Memory B cell (primary cell): ENCODE results near the gene CKAP2L.
A peak's percentile ranks its signal among the peaks of the same experiment; 100 is the strongest.

ENCODE experiments used
- ATAC-seq: fragments of 150-1000 bp; cut with Tn5 transposase; 2 replicates; pipeline ENCODE4 v1.10.0; 2021; ENCODE audit warnings: low read depth, mild to moderate bottlenecking, moderate library complexity
- DNase-seq, 2 donors: peaks; one replicate each; pipeline ENCODE4 v3.0.0; 2022; ENCODE audit warnings: low spot score in 2 of 2
- H3K27ac Mint-ChIP-seq: one replicate; pipeline ENCODE4 v1.8.0; 2022; ENCODE audit warnings: mild to moderate bottlenecking, moderate library complexity, mixed read lengths
- H3K27me3 Mint-ChIP-seq: one replicate; pipeline ENCODE4 v1.8.0; 2022; ENCODE audit warnings: mixed read lengths
- H3K36me3 Mint-ChIP-seq: one replicate; pipeline ENCODE4 v1.8.0; 2022; ENCODE audit warnings: mild to moderate bottlenecking, mixed read lengths
- H3K4me1 Mint-ChIP-seq: one replicate; pipeline ENCODE4 v1.8.0; 2022; ENCODE audit warnings: mixed read lengths
- H3K4me3 Mint-ChIP-seq: one replicate; pipeline ENCODE4 v1.8.0; 2022; ENCODE audit warnings: mild to moderate bottlenecking, moderate library complexity, mixed read lengths
- H3K9me3 Mint-ChIP-seq: one replicate; pipeline ENCODE4 v1.8.0; 2022; ENCODE audit warnings: mixed read lengths

Gene CKAP2L

GRCh38 chr2:112764071-112765044 is at the start of gene CKAP2L:
CKAP2L (minus strand) TSS chr2:112764609; CDS start chr2:112764598, 11 bp downstream.
- DNase-seq (peak; percentile 85 to 89), ATAC-seq (peak; percentile 98)

DNA sequence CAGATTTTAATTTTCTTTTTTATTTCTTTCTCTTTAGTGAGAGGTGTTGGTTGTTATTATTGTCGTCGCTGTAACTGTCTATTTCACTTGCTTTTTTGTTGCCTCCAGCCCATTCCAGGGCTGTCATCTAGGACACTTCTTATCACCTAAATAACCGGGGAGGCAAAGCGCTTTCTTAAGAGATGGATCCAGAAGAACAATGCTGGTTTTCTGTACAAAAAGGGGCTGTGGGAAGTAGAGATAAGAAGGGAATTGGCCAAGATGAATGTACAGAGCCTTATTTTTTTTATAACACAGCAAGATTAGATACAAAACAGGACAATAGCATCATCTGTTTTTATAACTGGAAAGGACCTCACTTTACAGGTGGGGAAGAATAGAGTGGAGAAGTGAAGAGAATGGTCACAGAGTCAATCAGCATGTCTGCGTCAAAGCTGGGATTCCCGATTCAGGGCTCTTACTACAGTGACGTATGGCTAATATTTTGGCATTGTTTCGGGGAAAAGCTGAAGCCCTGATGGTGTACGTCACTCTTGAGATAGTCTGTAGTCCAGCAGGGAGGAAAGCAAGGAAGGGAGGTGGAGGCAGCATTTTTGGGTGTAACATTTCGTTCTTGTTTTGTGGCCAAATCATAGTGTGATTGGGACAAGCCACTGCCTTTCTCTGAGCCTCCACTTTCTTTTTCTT is 49.0 kb upstream of the CKAP2L start:
- DNase-seq: no peak
- no peak overlapping the region for H3K27ac Mint-ChIP-seq
- no peak overlapping the region for H3K4me3 Mint-ChIP-seq

More at GRCh38 chr2:112764071-112765044, at the start of gene CKAP2L:
- Mint-ChIP-seq H3K27ac (peak within 1 kb of the TSS; percentile 80), H3K27me3 (no peaks in the 10 kb centered on the region), H3K4me3 (peak within 1 kb of the TSS; percentile 91), H3K9me3 (no peaks in the 10 kb centered on the region), H3K4me1 (peaks cover 16% of the 10 kb centered on the region), H3K36me3 (no peaks in the 10 kb centered on the region)

GRCh38 chr2:112812318-112813267 is 48.2 kb upstream of the CKAP2L start:
- no peak for DNase-seq
- Mint-ChIP-seq H3K4me1 (peaks cover 17% of the 10 kb centered on the region), H3K9me3 (peaks cover 5% of the 10 kb centered on the region), H3K4me3 (no peak overlapping the region), H3K36me3 (peaks cover 3% of the 10 kb centered on the region), H3K27me3 (no peaks in the 10 kb centered on the region), H3K27ac (peak overlapping the region; percentile 64)
- peak; percentile 56 for ATAC-seq

More for the DNA sequence above, 49.0 kb upstream of the CKAP2L start:
- H3K9me3 Mint-ChIP-seq: peaks cover 3% of the 10 kb centered on the region
- H3K36me3 Mint-ChIP-seq: no peaks in the 10 kb centered on the region
- ATAC-seq: no peak
- H3K4me1 Mint-ChIP-seq: peaks cover 17% of the 10 kb centered on the region
- H3K27me3 Mint-ChIP-seq: no peaks in the 10 kb centered on the region

DNA sequence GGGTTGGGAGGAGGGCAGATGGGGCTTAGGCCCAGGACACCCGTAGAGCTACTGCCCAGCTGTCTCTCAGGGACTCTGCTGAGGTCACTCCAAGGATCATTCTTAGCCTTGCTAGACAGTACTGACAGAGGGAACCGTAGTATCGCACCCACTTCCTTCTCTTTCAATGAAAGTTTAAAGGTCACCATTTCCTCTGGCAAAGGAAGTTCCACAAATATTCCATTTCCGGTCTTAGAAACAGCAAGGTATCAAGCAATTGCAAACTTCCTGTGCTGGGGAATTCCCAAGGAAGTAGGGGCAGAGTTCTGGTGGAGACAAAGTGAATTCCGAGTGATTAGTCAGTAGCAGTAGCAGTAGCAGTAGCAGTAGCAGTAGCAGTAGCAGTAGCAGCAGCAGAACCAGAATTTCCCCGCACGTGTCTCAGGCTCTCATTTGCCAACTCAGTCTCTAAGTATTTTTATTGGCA is 47.5 kb upstream of the CKAP2L start:
- H3K4me3 Mint-ChIP-seq: no peak overlapping the region
- peaks cover 7% of the 10 kb centered on the region for H3K36me3 Mint-ChIP-seq
- DNase-seq: no peak
- H3K4me1 Mint-ChIP-seq: peaks cover 17% of the 10 kb centered on the region
- no peaks in the 10 kb centered on the region for H3K27me3 Mint-ChIP-seq
- H3K9me3 Mint-ChIP-seq: peaks cover 11% of the 10 kb centered on the region
- peak; percentile 72 for ATAC-seq
- peak overlapping the region; percentile 64 for H3K27ac Mint-ChIP-seq

- Mint-ChIP-seq H3K4me3 (no peak overlapping the region), H3K27me3 (no peaks in the 10 kb centered on the region), H3K9me3 (peaks cover 13% of the 10 kb centered on the region), H3K36me3 (peaks cover 11% of the 10 kb centered on the region), H3K27ac (peak overlapping the region; percentile 64), H3K4me1 (peaks cover 20% of the 10 kb centered on the region)
- DNase-seq (no peak), ATAC-seq (no peak)
Observed at GRCh38 chr2:112811276-112811831, 46.9 kb upstream of the CKAP2L start.

GRCh38 chr2:112809112-112809511 is 44.7 kb upstream of the CKAP2L start:
- ATAC-seq: no peak
- Mint-ChIP-seq H3K27me3 (no peaks in the 10 kb centered on the region), H3K4me3 (no peak overlapping the region), H3K27ac (no peak overlapping the region), H3K4me1 (peaks cover 27% of the 10 kb centered on the region), H3K36me3 (peaks cover 11% of the 10 kb centered on the region), H3K9me3 (peaks cover 13% of the 10 kb centered on the region)
- no peak for DNase-seq

GRCh38 chr2:112807233-112807807 is 42.9 kb upstream of the CKAP2L start:
- peaks cover 19% of the 10 kb centered on the region for H3K4me1 Mint-ChIP-seq
- ATAC-seq (no peak), DNase-seq (no peak)
- H3K4me3 Mint-ChIP-seq: no peak overlapping the region
- H3K27me3 Mint-ChIP-seq: no peaks in the 10 kb centered on the region
- H3K36me3 Mint-ChIP-seq: peaks cover 11% of the 10 kb centered on the region
- peaks cover 13% of the 10 kb centered on the region for H3K9me3 Mint-ChIP-seq
- no peak overlapping the region for H3K27ac Mint-ChIP-seq

DNA sequence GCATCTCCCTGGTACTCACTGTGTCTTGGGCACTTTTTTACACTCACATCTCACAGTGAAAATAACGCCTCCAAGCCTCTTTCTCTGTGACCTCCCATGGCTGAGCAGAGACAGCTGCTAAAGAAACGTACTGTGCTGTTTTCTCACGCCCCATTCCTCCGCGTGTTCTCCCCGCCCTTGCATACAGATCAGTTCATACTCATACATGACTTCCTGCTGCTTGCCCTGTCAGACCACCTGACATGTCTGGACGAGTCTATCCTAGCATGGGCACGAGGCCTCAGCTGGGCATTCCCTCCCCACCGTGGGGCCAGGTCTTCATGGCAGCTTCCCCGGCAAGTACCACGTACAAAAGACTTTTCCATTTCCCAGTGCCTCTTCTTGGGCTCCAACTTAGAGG is 41.1 kb upstream of the CKAP2L start:
- Mint-ChIP-seq H3K27me3 (no peaks in the 10 kb centered on the region), H3K9me3 (peaks cover 14% of the 10 kb centered on the region), H3K4me1 (peaks cover 10% of the 10 kb centered on the region), H3K36me3 (peaks cover 11% of the 10 kb centered on the region), H3K27ac (peak overlapping the region; percentile 8), H3K4me3 (peak overlapping the region; percentile 54)
- peak; percentile 92 for ATAC-seq
- peak in 1 of 2 donors; percentile 18 for DNase-seq

DNA sequence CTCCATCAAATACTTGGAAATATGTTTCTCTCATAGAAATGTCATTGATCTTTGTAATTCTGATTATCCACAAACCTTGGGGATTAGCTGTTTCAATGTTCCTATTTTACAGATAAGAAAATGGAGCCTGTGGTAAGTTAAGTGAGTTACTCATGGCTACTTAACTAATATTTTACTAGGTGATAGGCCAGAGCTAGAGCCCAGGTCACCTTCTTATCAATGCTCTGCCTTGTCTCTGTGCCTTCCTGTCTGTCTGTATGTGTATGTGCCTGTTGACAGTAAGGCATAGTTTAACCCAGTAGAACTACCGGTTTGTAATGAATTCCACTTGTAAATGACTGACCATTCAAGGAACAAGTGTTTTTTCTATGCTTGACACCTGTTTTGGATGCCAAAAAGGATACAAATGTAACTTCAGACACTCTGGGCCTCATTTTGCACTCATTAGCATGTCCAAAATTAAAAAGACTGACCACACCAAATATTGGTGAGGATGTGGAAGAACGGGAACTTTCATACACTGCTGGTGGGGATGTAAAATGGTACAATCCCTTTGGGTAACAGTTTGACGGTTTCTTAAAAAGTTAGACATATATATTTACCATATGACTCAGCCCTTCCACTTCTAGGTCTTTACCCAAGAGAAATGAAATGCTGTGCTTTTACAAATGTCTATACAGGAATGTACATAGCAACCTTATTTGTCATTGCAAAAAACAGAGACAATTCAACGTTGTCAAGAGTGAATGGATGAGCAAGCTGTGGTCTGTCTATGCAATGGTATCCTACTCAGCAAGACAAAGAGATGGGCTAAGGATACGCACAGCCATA is 39.5 kb upstream of the CKAP2L start:
- peaks cover 14% of the 10 kb centered on the region for H3K36me3 Mint-ChIP-seq
- DNase-seq: no peak
- no peak overlapping the region for H3K27ac Mint-ChIP-seq
- no peak overlapping the region for H3K4me3 Mint-ChIP-seq
- ATAC-seq: no peak
- no peaks in the 10 kb centered on the region for H3K27me3 Mint-ChIP-seq
- peaks cover 17% of the 10 kb centered on the region for H3K4me1 Mint-ChIP-seq
- peaks cover 14% of the 10 kb centered on the region for H3K9me3 Mint-ChIP-seq

- no peak overlapping the region for H3K27ac Mint-ChIP-seq
- H3K4me1 Mint-ChIP-seq: peaks cover 15% of the 10 kb centered on the region
- peaks cover 3% of the 10 kb centered on the region for H3K9me3 Mint-ChIP-seq
- DNase-seq (no peak), ATAC-seq (no peak)
- H3K27me3 Mint-ChIP-seq: no peaks in the 10 kb centered on the region
- peaks cover 3% of the 10 kb centered on the region for H3K36me3 Mint-ChIP-seq
- no peak overlapping the region for H3K4me3 Mint-ChIP-seq
Observed at GRCh38 chr2:112800881-112801583, 36.6 kb upstream of the CKAP2L start.

- ATAC-seq (no peak), DNase-seq (no peak)
- H3K4me3 Mint-ChIP-seq: no peak overlapping the region
- peaks cover 11% of the 10 kb centered on the region for H3K4me1 Mint-ChIP-seq
- peaks cover 3% of the 10 kb centered on the region for H3K9me3 Mint-ChIP-seq
- peaks cover 3% of the 10 kb centered on the region for H3K36me3 Mint-ChIP-seq
- H3K27me3 Mint-ChIP-seq: no peaks in the 10 kb centered on the region
- H3K27ac Mint-ChIP-seq: no peak overlapping the region
Observed at GRCh38 chr2:112798979-112799975, 34.9 kb upstream of the CKAP2L start.
